COLO668 (cell line): ENCODE data around the gene VHLL.
"Not testable (repeated sequence)": the region's sequence is repeated elsewhere in the genome, so short reads cannot be mapped to it uniquely, and the experiment has no call there.

Experiments
- DNase-seq: peaks from one replicate; lab custom pipeline; 2025; ENCODE audit not compliant: unreplicated experiment; lab: John Stamatoyannopoulos, UW

VHLL gene

GRCh38 chr1:156298852-156299357 lies at the start of gene VHLL:
Gene VHLL, minus strand, starts transcription at chr1:156299307. Its CDS starts 118 bp downstream, at chr1:156299189.
- DNase-seq, result no peak

- DNase-seq, result no peak
These were observed 48.2 kb upstream of the VHLL start for GRCh38 chr1:156347331-156347730.

- no peak for DNase-seq
These were observed 47.5 kb upstream of the VHLL start for GRCh38 chr1:156346636-156347035.

GRCh38 chr1:156346035-156346434 lies 46.9 kb upstream of the VHLL start:
- DNase-seq, result not testable (repeated sequence)

- DNase-seq, result no peak
These were observed 45.3 kb upstream of the VHLL start for GRCh38 chr1:156344409-156344808.

- no peak for DNase-seq
These were observed 43.3 kb upstream of the VHLL start for GRCh38 chr1:156342166-156342955.

- peak; percentile 99 for DNase-seq
These were observed 39.3 kb upstream of the VHLL start, which contains the start of the genes CCT3 and TSACC for GRCh38 chr1:156338180-156338976. Gene CCT3, minus strand, starts transcription at chr1:156338292. Its CDS starts 108 bp downstream, at chr1:156338184. Gene TSACC, plus strand, starts transcription at chr1:156338526. Its CDS starts 1,232 bp downstream, at chr1:156339758.

- DNase-seq, result no peak
These were observed 38.7 kb upstream of the VHLL start for GRCh38 chr1:156337888-156338179.

- DNase-seq, result no peak
These were observed 38.2 kb upstream of the VHLL start for GRCh38 chr1:156337052-156337887.

- no peak for DNase-seq
These were observed 37.1 kb upstream of the VHLL start for GRCh38 chr1:156336242-156336641.

- DNase-seq, result not testable (repeated sequence)
These were observed 24.1 kb upstream of the VHLL start for GRCh38 chr1:156323179-156323578.

- no peak for DNase-seq
These were observed 21.5 kb upstream of the VHLL start for GRCh38 chr1:156320560-156320959.

GRCh38 chr1:156319664-156320063 lies 20.6 kb upstream of the VHLL start:
- no peak for DNase-seq

GRCh38 chr1:156316909-156317308 lies 17.8 kb upstream of the VHLL start:
- no peak for DNase-seq

- no peak for DNase-seq
These were observed 11.9 kb upstream of the VHLL start for GRCh38 chr1:156310962-156311361.

GRCh38 chr1:156308078-156308477 lies 9.0 kb upstream of the VHLL start:
- no peak for DNase-seq

- no peak for DNase-seq
These were observed 6.1 kb upstream of the VHLL start for GRCh38 chr1:156305215-156305614.

GRCh38 chr1:156303241-156303640 lies 4.1 kb upstream of the VHLL start:
- no peak for DNase-seq

GRCh38 chr1:156295391-156295947 lies 3.6 kb downstream of the VHLL start, which contains the start of gene GLMP:
Gene GLMP, minus strand, starts transcription at chr1:156295679. Its CDS starts 34 bp downstream, at chr1:156295645.
- peak; percentile 46 for DNase-seq

GRCh38 chr1:156293895-156294294 lies 5.2 kb downstream of the VHLL start:
- DNase-seq, result no peak

GRCh38 chr1:156293098-156293434 lies 6.0 kb downstream of the VHLL start:
- DNase-seq, result no peak
